ENCODE results near the gene TRAPPC2L. TPM values are rescaled to one million over a fixed set of nuclear protein-coding genes. Genes with fewer than 3 reads are reported as not detected.

TRAPPC2L gene
- total and polyA plus RNA-seq, 2 experiments from 2014 or later = 59.3 to 167 TPM

DNA sequence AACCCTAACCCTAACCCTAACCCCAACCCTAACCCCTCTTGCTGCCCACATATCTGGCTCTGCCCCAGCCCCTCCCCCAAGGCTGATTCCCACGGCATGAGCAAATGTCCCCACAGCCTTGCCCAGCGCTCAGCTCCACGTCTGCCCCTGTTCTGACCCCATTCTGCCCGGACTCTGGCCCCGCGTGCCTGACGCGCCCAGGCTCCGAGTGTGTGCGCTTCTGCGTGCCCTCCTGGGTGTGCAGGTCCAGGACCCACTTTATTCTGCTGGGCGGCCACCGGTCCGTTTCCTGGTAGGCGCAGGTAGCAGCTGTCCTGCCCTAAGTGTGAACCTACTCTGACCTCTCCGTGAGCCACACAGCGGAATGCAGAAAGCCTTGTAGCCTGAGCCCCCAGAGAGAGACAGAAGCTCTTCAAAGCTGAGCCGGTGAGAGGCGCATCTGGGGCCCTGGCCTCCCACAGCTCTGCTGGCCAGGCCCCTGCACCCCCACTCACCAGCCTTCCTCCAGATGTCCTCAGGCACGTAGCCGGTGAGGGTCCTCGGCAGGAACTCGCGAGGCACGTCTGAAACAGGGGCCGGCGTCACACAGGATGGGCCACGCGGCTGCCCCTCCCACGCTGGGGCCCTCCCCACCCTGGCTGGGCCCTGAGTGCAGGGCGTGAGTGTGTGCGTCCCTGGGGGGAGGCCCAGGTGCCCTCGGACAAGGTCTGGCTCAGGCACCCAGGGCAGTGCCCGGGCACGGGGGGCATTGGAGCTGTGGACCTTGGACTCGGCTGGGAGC lies 23.5 kb downstream of the TRAPPC2L start:
- DNase-seq (ENCODE audit: low spot score) (no peak), ATAC-seq (peak; percentile 16)
- H3K4me1 ChIP-seq (ENCODE audit: insufficient read depth) = no peaks in the 10 kb centered on the region
- H3K27ac ChIP-seq (ENCODE audit: low read depth) = no peak overlapping the region
- Mint-ChIP-seq H3K27ac (no peak overlapping the region), H3K4me3 (no peak overlapping the region), H3K9me3 (no peaks in the 10 kb centered on the region; the same call in none of the 3 replicates), H3K36me3 (ENCODE audit: low read depth) (no peaks in the 10 kb centered on the region; the same call in 2 of the 3 replicates), H3K27me3 (ENCODE audit: insufficient read depth, low read depth, poor library complexity) (peaks cover 19% of the 10 kb centered on the region), H3K4me1 (no peaks in the 10 kb centered on the region; the same call in 2 of the 3 replicates)
- no peak overlapping the region for H2AFZ ChIP-seq
- no peak overlapping the region for H3K4me2 ChIP-seq
- H4K20me1 ChIP-seq (replicated peaks; ENCODE audit: insufficient read depth) = no peaks in the 10 kb centered on the region
- H3K4me3 ChIP-seq = no peak overlapping the region
- TF ChIP-seq, protein P1, sequence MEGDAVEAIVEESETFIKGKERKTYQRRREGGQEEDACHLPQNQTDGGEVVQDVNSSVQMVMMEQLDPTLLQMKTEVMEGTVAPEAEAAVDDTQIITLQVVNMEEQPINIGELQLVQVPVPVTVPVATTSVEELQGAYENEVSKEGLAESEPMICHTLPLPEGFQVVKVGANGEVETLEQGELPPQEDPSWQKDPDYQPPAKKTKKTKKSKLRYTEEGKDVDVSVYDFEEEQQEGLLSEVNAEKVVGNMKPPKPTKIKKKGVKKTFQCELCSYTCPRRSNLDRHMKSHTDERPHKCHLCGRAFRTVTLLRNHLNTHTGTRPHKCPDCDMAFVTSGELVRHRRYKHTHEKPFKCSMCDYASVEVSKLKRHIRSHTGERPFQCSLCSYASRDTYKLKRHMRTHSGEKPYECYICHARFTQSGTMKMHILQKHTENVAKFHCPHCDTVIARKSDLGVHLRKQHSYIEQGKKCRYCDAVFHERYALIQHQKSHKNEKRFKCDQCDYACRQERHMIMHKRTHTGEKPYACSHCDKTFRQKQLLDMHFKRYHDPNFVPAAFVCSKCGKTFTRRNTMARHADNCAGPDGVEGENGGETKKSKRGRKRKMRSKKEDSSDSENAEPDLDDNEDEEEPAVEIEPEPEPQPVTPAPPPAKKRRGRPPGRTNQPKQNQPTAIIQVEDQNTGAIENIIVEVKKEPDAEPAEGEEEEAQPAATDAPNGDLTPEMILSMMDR (conservative IDR thresholded peaks at IDR 0.05; ENCODE audit: low read depth in 2 of 2) = no peak
- TF ChIP-seq JUNB (IDR thresholded peaks at IDR 0.05; ENCODE audit: unreplicated experiment) (no peak), CREB1 (CRISPR knock-in tag; IDR thresholded peaks at IDR 0.05; ENCODE audit: low read depth) (no peak), EZH2phosphoT487 (IDR thresholded peaks at IDR 0.05; ENCODE audit: unreplicated experiment) (no peak), NANOG (IDR thresholded peaks at IDR 0.05; ENCODE audit: borderline replicate concordance) (no peak), ZNF114 (CRISPR knock-in tag; IDR thresholded peaks at IDR 0.05) (no peak), EZH2 (IDR thresholded peaks at IDR 0.05; ENCODE audit: low read depth, unreplicated experiment) (no peak), POLR2AphosphoS5 (IDR thresholded peaks at IDR 0.05; ENCODE audit: low read depth) (no peak)
- TF ChIP-seq, protein P2, sequence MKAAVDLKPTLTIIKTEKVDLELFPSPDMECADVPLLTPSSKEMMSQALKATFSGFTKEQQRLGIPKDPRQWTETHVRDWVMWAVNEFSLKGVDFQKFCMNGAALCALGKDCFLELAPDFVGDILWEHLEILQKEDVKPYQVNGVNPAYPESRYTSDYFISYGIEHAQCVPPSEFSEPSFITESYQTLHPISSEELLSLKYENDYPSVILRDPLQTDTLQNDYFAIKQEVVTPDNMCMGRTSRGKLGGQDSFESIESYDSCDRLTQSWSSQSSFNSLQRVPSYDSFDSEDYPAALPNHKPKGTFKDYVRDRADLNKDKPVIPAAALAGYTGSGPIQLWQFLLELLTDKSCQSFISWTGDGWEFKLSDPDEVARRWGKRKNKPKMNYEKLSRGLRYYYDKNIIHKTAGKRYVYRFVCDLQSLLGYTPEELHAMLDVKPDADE (IDR thresholded peaks at IDR 0.05) = no peak
- TF ChIP-seq, protein P3, sequence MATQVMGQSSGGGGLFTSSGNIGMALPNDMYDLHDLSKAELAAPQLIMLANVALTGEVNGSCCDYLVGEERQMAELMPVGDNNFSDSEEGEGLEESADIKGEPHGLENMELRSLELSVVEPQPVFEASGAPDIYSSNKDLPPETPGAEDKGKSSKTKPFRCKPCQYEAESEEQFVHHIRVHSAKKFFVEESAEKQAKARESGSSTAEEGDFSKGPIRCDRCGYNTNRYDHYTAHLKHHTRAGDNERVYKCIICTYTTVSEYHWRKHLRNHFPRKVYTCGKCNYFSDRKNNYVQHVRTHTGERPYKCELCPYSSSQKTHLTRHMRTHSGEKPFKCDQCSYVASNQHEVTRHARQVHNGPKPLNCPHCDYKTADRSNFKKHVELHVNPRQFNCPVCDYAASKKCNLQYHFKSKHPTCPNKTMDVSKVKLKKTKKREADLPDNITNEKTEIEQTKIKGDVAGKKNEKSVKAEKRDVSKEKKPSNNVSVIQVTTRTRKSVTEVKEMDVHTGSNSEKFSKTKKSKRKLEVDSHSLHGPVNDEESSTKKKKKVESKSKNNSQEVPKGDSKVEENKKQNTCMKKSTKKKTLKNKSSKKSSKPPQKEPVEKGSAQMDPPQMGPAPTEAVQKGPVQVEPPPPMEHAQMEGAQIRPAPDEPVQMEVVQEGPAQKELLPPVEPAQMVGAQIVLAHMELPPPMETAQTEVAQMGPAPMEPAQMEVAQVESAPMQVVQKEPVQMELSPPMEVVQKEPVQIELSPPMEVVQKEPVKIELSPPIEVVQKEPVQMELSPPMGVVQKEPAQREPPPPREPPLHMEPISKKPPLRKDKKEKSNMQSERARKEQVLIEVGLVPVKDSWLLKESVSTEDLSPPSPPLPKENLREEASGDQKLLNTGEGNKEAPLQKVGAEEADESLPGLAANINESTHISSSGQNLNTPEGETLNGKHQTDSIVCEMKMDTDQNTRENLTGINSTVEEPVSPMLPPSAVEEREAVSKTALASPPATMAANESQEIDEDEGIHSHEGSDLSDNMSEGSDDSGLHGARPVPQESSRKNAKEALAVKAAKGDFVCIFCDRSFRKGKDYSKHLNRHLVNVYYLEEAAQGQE (IDR thresholded peaks at IDR 0.05; ENCODE audit: unreplicated experiment) = no peak
- TF ChIP-seq, protein P4, sequence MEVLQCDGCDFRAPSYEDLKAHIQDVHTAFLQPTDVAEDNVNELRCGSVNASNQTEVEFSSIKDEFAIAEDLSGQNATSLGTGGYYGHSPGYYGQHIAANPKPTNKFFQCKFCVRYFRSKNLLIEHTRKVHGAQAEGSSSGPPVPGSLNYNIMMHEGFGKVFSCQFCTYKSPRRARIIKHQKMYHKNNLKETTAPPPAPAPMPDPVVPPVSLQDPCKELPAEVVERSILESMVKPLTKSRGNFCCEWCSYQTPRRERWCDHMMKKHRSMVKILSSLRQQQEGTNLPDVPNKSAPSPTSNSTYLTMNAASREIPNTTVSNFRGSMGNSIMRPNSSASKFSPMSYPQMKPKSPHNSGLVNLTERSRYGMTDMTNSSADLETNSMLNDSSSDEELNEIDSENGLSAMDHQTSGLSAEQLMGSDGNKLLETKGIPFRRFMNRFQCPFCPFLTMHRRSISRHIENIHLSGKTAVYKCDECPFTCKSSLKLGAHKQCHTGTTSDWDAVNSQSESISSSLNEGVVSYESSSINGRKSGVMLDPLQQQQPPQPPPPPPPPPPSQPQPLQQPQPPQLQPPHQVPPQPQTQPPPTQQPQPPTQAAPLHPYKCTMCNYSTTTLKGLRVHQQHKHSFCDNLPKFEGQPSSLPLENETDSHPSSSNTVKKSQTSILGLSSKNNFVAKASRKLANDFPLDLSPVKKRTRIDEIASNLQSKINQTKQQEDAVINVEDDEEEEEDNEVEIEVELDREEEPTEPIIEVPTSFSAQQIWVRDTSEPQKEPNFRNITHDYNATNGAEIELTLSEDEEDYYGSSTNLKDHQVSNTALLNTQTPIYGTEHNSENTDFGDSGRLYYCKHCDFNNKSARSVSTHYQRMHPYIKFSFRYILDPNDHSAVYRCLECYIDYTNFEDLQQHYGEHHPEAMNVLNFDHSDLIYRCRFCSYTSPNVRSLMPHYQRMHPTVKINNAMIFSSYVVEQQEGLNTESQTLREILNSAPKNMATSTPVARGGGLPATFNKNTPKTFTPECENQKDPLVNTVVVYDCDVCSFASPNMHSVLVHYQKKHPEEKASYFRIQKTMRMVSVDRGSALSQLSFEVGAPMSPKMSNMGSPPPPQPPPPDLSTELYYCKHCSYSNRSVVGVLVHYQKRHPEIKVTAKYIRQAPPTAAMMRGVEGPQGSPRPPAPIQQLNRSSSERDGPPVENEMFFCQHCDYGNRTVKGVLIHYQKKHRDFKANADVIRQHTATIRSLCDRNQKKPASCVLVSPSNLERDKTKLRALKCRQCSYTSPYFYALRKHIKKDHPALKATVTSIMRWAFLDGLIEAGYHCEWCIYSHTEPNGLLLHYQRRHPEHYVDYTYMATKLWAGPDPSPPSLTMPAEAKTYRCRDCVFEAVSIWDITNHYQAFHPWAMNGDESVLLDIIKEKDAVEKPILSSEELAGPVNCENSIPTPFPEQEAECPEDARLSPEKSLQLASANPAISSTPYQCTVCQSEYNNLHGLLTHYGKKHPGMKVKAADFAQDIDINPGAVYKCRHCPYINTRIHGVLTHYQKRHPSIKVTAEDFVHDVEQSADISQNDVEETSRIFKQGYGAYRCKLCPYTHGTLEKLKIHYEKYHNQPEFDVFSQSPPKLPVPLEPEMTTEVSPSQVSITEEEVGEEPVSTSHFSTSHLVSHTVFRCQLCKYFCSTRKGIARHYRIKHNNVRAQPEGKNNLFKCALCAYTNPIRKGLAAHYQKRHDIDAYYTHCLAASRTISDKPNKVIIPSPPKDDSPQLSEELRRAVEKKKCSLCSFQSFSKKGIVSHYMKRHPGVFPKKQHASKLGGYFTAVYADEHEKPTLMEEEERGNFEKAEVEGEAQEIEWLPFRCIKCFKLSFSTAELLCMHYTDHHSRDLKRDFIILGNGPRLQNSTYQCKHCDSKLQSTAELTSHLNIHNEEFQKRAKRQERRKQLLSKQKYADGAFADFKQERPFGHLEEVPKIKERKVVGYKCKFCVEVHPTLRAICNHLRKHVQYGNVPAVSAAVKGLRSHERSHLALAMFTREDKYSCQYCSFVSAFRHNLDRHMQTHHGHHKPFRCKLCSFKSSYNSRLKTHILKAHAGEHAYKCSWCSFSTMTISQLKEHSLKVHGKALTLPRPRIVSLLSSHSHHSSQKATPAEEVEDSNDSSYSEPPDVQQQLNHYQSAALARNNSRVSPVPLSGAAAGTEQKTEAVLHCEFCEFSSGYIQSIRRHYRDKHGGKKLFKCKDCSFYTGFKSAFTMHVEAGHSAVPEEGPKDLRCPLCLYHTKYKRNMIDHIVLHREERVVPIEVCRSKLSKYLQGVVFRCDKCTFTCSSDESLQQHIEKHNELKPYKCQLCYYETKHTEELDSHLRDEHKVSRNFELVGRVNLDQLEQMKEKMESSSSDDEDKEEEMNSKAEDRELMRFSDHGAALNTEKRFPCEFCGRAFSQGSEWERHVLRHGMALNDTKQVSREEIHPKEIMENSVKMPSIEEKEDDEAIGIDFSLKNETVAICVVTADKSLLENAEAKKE (CRISPR knock-in tag; IDR thresholded peaks at IDR 0.05) = no peak
- no peaks in the 10 kb centered on the region for H3K9me2 ChIP-seq (ENCODE audit: insufficient read depth)
- H3K79me2 ChIP-seq (replicated peaks; ENCODE audit: insufficient read depth) = no peaks in the 10 kb centered on the region
- no peaks in the 10 kb centered on the region for H3K36me3 ChIP-seq (ENCODE audit: insufficient read depth)
- H3F3A ChIP-seq (replicated peaks; ENCODE audit: low read depth) = no peaks in the 10 kb centered on the region
- no peaks in the 10 kb centered on the region for H3K27me3 ChIP-seq (ENCODE audit: insufficient read depth)
